DOHH2 (cell line): ENCODE measurements around the gene TPCN1.

Experiments
- H3F3A ChIP-seq: fragments of 200-600 bp; sonication (generic), shearing (Covaris generic); 2 replicates; pipeline ENCODE4 v1.6.0; 2016; ENCODE audit warnings: antibody characterized with exemption, mild to moderate bottlenecking; ENCODE audit not compliant: control insufficient read depth, insufficient read depth
- H3K27ac ChIP-seq: fragments of 200-600 bp; sonication (generic); 2 replicates; pipeline ENCODE4 v1.5.1; 2014; ENCODE audit warnings: low read depth, mild to moderate bottlenecking, low read length, moderate library complexity
- H3K27me3 ChIP-seq: fragments of 200-600 bp; sonication (generic); 2 replicates; pipeline ENCODE4 v1.6.1; 2014; ENCODE audit warnings: mild to moderate bottlenecking, low read length, mixed read lengths; ENCODE audit not compliant: control insufficient read depth
- H3K36me3 ChIP-seq: fragments of 200-600 bp; sonication (generic); 2 replicates; pipeline ENCODE4 v1.6.1; 2014; ENCODE audit warnings: mild to moderate bottlenecking, low read length, moderate library complexity, mixed read lengths; ENCODE audit not compliant: control insufficient read depth
- H3K4me1 ChIP-seq: fragments of 200-600 bp; sonication (generic); 2 replicates; pipeline ENCODE4 v1.6.1; 2014; ENCODE audit warnings: mild to moderate bottlenecking, low read length, mixed read lengths; ENCODE audit not compliant: control insufficient read depth
- H3K4me2 ChIP-seq: fragments of 200-600 bp; sonication (generic); 2 replicates; pipeline ENCODE4 v1.6.0; 2014; ENCODE audit warnings: mild to moderate bottlenecking, low read length, moderate library complexity
- H3K4me3 ChIP-seq: fragments of 200-600 bp; sonication (generic); 2 replicates; pipeline ENCODE4 v1.5.1; 2014; ENCODE audit warnings: mild to moderate bottlenecking, low read length, mixed read lengths
- H3K79me2 ChIP-seq: fragments of 200-600 bp; sonication (generic); 2 replicates; pipeline ENCODE4 v1.6.1; 2014; ENCODE audit warnings: mild to moderate bottlenecking, low read length, mixed read lengths; ENCODE audit not compliant: control insufficient read depth
- H3K9me2 ChIP-seq: fragments of 200-600 bp; sonication (generic); replicated peaks from 2 replicates; pipeline ENCODE4 v1.6.1; 2014; ENCODE audit warnings: mild to moderate bottlenecking, low read length, mixed read lengths; ENCODE audit not compliant: control insufficient read depth
- H3K9me3 ChIP-seq: fragments of 200-600 bp; sonication (generic); 2 replicates; pipeline ENCODE4 v1.6.1; 2014; ENCODE audit warnings: antibody characterized with exemption, low read length, mixed read lengths; ENCODE audit not compliant: control insufficient read depth, insufficient read depth
- H4K20me1 ChIP-seq: fragments of 200-600 bp; sonication (generic); 2 replicates; pipeline ENCODE4 v1.6.0; 2014; ENCODE audit warnings: low read depth, mild to moderate bottlenecking, antibody characterized with exemption, low read length, moderate library complexity; ENCODE audit not compliant: control insufficient read depth, insufficient read depth
- EZH2phosphoT487 ChIP-seq: fragments of 200-600 bp; sonication (generic); IDR thresholded peaks from 2 replicates; pipeline ENCODE4 v1.6.1; 2017; ENCODE audit warnings: borderline replicate concordance, mild to moderate bottlenecking, antibody characterized with exemption, low read length, moderate library complexity, mixed read lengths
- TF ChIP-seq, protein P1 (sequence below): fragments of 200-600 bp; sonication (generic); IDR thresholded peaks from one replicate; pipeline ENCODE4 v1.5.1; 2014; ENCODE audit warnings: antibody characterized with exemption, mild to moderate bottlenecking, low read depth, low read length; ENCODE audit not compliant: poor library complexity, severe bottlenecking

Gene TPCN1

DNA sequence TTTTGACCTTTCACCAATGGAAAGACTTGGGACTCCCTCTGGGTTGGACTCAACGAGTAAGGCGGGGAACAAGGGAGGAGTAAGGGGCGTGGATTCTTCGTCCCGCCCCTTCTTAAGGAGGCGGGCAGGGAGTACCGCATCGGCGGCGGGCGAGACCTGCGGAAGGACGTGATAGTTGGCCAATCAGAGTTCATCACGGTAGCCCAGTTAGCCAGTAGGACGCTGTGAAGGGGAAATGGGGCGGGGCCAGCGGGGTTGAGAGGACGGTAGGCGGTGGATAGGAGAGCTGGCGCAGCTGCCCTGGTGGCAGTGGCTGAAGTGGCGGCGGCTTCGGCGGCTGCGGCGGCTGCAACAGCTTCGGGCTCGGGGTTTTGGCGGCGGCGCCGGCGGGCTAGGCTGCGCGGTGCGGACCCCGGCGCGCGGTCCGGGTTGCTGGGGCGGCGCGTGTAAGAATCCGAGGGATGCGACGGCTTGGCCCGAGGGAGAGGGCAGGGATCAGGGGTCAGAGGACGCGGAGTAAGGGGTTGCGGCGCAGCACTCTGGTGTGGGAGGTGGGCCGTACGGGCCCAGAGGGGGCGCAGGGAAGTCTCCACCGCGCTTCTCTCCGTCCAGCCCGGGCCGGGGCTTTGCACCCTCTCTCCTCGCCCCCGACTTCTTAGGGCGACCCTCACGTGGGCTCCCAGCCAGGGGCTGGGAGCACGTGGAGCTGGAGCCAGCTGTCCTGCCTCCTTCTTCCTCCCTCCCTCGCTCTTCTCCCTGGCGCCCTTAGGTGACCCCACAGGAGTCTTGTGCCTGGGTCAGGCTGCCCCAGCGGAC is at the start of gene TPCN1:
Gene TPCN1, plus strand, starts transcription at position 284 of the 816 bp plus-strand sequence. CDS start 5,389 bp downstream, outside the sequence.
- Histone ChIP-seq H3K9me2 (no peaks in the 10 kb centered on the region), H3K9me3 (no peaks in the 10 kb centered on the region), H3K79me2 (peaks cover 86% of the 10 kb centered on the region), H3K36me3 (peaks cover 48% of the 10 kb centered on the region), H3K4me1 (peaks cover 59% of the 10 kb centered on the region), H3K4me2 (peak within 1 kb of the TSS; percentile 83), H3F3A (peaks cover 44% of the 10 kb centered on the region), H3K27me3 (no peaks in the 10 kb centered on the region), H3K27ac (peak within 1 kb of the TSS; percentile 100), H3K4me3 (peak within 1 kb of the TSS; percentile 86), H4K20me1 (no peaks in the 10 kb centered on the region)
- TF ChIP-seq, protein P1, sequence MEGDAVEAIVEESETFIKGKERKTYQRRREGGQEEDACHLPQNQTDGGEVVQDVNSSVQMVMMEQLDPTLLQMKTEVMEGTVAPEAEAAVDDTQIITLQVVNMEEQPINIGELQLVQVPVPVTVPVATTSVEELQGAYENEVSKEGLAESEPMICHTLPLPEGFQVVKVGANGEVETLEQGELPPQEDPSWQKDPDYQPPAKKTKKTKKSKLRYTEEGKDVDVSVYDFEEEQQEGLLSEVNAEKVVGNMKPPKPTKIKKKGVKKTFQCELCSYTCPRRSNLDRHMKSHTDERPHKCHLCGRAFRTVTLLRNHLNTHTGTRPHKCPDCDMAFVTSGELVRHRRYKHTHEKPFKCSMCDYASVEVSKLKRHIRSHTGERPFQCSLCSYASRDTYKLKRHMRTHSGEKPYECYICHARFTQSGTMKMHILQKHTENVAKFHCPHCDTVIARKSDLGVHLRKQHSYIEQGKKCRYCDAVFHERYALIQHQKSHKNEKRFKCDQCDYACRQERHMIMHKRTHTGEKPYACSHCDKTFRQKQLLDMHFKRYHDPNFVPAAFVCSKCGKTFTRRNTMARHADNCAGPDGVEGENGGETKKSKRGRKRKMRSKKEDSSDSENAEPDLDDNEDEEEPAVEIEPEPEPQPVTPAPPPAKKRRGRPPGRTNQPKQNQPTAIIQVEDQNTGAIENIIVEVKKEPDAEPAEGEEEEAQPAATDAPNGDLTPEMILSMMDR = peak; percentile 17
- no peak for TF ChIP-seq EZH2phosphoT487

GRCh38 chr12:113171543-113171942 is 49.7 kb upstream of the TPCN1 start:
- Histone ChIP-seq H3K9me2 (no peaks in the 10 kb centered on the region), H4K20me1 (no peaks in the 10 kb centered on the region), H3K79me2 (peaks cover 17% of the 10 kb centered on the region), H3K4me1 (peaks cover 43% of the 10 kb centered on the region), H3K27ac (peak overlapping the region; percentile 92), H3K36me3 (peaks cover 86% of the 10 kb centered on the region), H3K27me3 (no peaks in the 10 kb centered on the region), H3K9me3 (no peaks in the 10 kb centered on the region), H3K4me3 (no peak overlapping the region), H3F3A (peaks cover 19% of the 10 kb centered on the region), H3K4me2 (peak overlapping the region; percentile 74; the same call in 1 of the 2 replicates)
- TF ChIP-seq EZH2phosphoT487 = no peak
- TF ChIP-seq, protein P1 = no peak

GRCh38 chr12:113172185-113172584 is 49.1 kb upstream of the TPCN1 start:
- Histone ChIP-seq H3K79me2 (peaks cover 17% of the 10 kb centered on the region), H3F3A (peaks cover 21% of the 10 kb centered on the region), H3K9me2 (no peaks in the 10 kb centered on the region), H3K4me2 (peak overlapping the region; percentile 74), H3K4me1 (peaks cover 43% of the 10 kb centered on the region), H3K4me3 (peak overlapping the region; percentile 49), H4K20me1 (no peaks in the 10 kb centered on the region), H3K36me3 (peaks cover 86% of the 10 kb centered on the region), H3K27me3 (no peaks in the 10 kb centered on the region), H3K9me3 (no peaks in the 10 kb centered on the region), H3K27ac (peak overlapping the region; percentile 92)
- TF ChIP-seq EZH2phosphoT487 = no peak
- TF ChIP-seq, protein P1 = no peak
